GM12878 (cell line): ENCODE data around the gene MAML3. TPM values are rescaled to one million over a fixed set of nuclear protein-coding genes. Genes with fewer than 3 reads are reported as not detected.

Experiments
- ATAC-seq: fragments of 200-7000 bp; cut with Tn5 transposase; 3 replicates; pipeline ENCODE4 v1.9.1; 2020; ENCODE audit warnings: mild to moderate bottlenecking, moderate library complexity
- BruUV-seq: library from RNA; stranded (reverse); fragments of 400-500 nt; replicated peaks from 2 replicates; lab custom pipeline; 2021; lab: Mats Ljungman, UMichigan
- CTCF ChIA-PET: fragments of 300-600 bp; sonication (Branson Sonifier 250); formaldehyde crosslinking; extraction: SDS; loops from one replicate; lab custom pipeline; 2021; ENCODE audit warnings: inconsistent platforms; lab: Yijun Ruan, JAX
- POLR2A ChIA-PET: fragments of 350-600 bp; formaldehyde crosslinking; extraction: SDS; loops from one replicate; lab custom pipeline; 2021; ENCODE audit warnings: inconsistent platforms; lab: Charles Lee
- RAD21 ChIA-PET: fragments of 300-600 bp; sonication (Branson Sonifier 250); formaldehyde crosslinking; loops from one replicate; lab custom pipeline; 2023; ENCODE audit warnings: antibody characterized with exemption; ENCODE audit not compliant: unreplicated experiment; lab: Charles Lee
- SMC1A ChIA-PET: fragments of 300-600 bp; sonication (Branson Sonifier 250); formaldehyde crosslinking; loops from one replicate; lab custom pipeline; 2023; ENCODE audit not compliant: unreplicated experiment, uncharacterized antibody; lab: Charles Lee
- DNase-seq: peaks from one replicate; pipeline ENCODE4 v3.0.0-alpha.2; 2011; ENCODE audit warnings: low read depth, low spot score
- FAIRE-seq: peaks from 3 replicates; lab custom pipeline; 2011; peaks lifted over from hg19 to GRCh38; lab: Jason Lieb, UNC
- H2AFZ ChIP-seq: 2 replicates; pipeline ENCODE4 v1.6.0; 2011; ENCODE audit warnings: low read depth, low read length, control low read depth; ENCODE audit not compliant: control insufficient read depth
- H3K27ac ChIP-seq: 2 replicates; pipeline ENCODE4 v1.5.1; 2011; ENCODE audit warnings: control low read depth; ENCODE audit not compliant: control insufficient read depth, insufficient read depth
- H3K27me3 ChIP-seq, 2 experiments: replicated peaks in 1 of 2; 2 replicates each; pipeline versions ENCODE4 v1.6.0 to v1.6.1; 2011; ENCODE audit warnings: low read length in 1 of 2; ENCODE audit not compliant: control insufficient read depth in 2 of 2, insufficient read depth in 2 of 2
- H3K36me3 ChIP-seq, 2 experiments: 2 replicates each; pipeline ENCODE4 v1.5.1; 2011; ENCODE audit warnings: low read length in 1 of 2; ENCODE audit not compliant: control insufficient read depth in 2 of 2, insufficient read depth in 2 of 2
- H3K4me1 ChIP-seq: 2 replicates; pipeline ENCODE4 v1.6.1; 2011; ENCODE audit warnings: mild to moderate bottlenecking, low read length, moderate library complexity, mixed read lengths; ENCODE audit not compliant: control insufficient read depth, insufficient read depth
- H3K4me2 ChIP-seq: 2 replicates; pipeline ENCODE4 v1.6.0; 2011; ENCODE audit warnings: control low read depth; ENCODE audit not compliant: control insufficient read depth, insufficient read depth
- H3K4me3 ChIP-seq: fragments of 200-600 bp; sonication (generic); 2 replicates; pipeline ENCODE4 v1.5.1; 2016
- H3K79me2 ChIP-seq: 2 replicates; pipeline ENCODE4 v1.6.0; 2011; ENCODE audit warnings: low read length; ENCODE audit not compliant: control insufficient read depth, insufficient read depth
- H3K9ac ChIP-seq: 2 replicates; pipeline ENCODE4 v1.8.0; 2011; ENCODE audit warnings: low read length, control low read depth, mixed read lengths; ENCODE audit not compliant: control insufficient read depth, insufficient read depth
- H3K9me3 ChIP-seq: replicated peaks from 3 replicates; pipeline ENCODE4 v1.5.1; 2011; ENCODE audit warnings: mild to moderate bottlenecking, low read length; ENCODE audit not compliant: control insufficient read depth, insufficient read depth
- H4K20me1 ChIP-seq: 2 replicates; pipeline ENCODE4 v1.6.0; 2011; ENCODE audit not compliant: control insufficient read depth, insufficient read depth
- CREB1 ChIP-seq: IDR thresholded peaks from 2 replicates; pipeline ENCODE4 v1.6.1; 2012; ENCODE audit warnings: low read depth, mild to moderate bottlenecking, inconsistent platforms
- DPF2 ChIP-seq: fragments of 450-650 bp; IDR thresholded peaks from 2 replicates; pipeline ENCODE4 v1.6.1; 2017; ENCODE audit warnings: mild to moderate bottlenecking
- HCFC1 ChIP-seq: fragments of 150-350 bp; IDR thresholded peaks from 2 replicates; pipeline ENCODE4 v1.6.1; 2014; ENCODE audit warnings: low read length
- MEF2A ChIP-seq: IDR thresholded peaks from 2 replicates; pipeline ENCODE4 v1.6.1; 2011; ENCODE audit warnings: low read depth, mild to moderate bottlenecking, low read length, moderate library complexity; ENCODE audit not compliant: insufficient read depth
- NR2F1 ChIP-seq: fragments of 450-650 bp; conservative IDR thresholded peaks from 2 replicates; pipeline ENCODE4 v1.6.1; 2017; ENCODE audit warnings: mild to moderate bottlenecking
- SREBF2 ChIP-seq: IDR thresholded peaks from 2 replicates; pipeline ENCODE4 v1.6.1; 2012; ENCODE audit warnings: mild to moderate bottlenecking, low read length
- WGBS: methylation state at CpG from one replicate; pipeline ENCODE4 v1.1.6; 2016; ENCODE audit warnings: low lambda C conversion rate; ENCODE audit not compliant: insufficient replicate concordance, insufficient coverage; ENCODE audit errors: missing lambda C conversion rate; 5-methylcytosine and 5-hydroxymethylcytosine counted together
- in situ Hi-C: fragments of 300-500 bp; cut with MboI; formaldehyde crosslinking; loops from 9 replicates; pipeline ENCODE4 v1.14.3; 2018; ENCODE audit warnings: mixed read lengths
- intact Hi-C: fragments of 100-400 bp; cut with micrococcal nuclease; formaldehyde crosslinking; loops from one replicate; pipeline ENCODE4 v1.14.2; 2022; ENCODE audit not compliant: unreplicated experiment
- polyA plus RNA-seq, 11 experiments: library from polyadenylated mRNA; depleted of rRNA in 4 of 11; unstranded in 6 of 11; stranded (reverse) in 5 of 11; fragments of >200 nt; fragmentation: Nextera tagmentation in 4 of 11; fragmentation: Illumina TruSeq in 1 of 11; extraction: Ambion mirVana in 4 of 11; extraction: Trizol in 1 of 11; gene quantifications; 1 replicate in 1 of 11; 2 replicates in 10 of 11; pipeline versions ENCODE4 v1.2.1 to v1.2.3, GENCODE V29; 2011 to 2016; ENCODE audit warnings: inconsistent platforms in 2 of 11, missing spikeins in 2 of 11, low read depth in 1 of 11
- total RNA-seq, 4 experiments: library from RNA; depleted of rRNA in 3 of 4; stranded (reverse); fragments of >200 nt in 3 of 4; fragmentation: Illumina TruSeq in 1 of 4; extraction: Trizol in 1 of 4; gene quantifications; 2 replicates each; pipeline versions ENCODE4 v1.2.1 to v1.2.3, GENCODE V29; 2013 to 2021
- TF ChIP-seq, protein P1 (sequence below): fragments of 450-650 bp; IDR thresholded peaks from 2 replicates; pipeline ENCODE4 v1.6.1; 2017; ENCODE audit warnings: mild to moderate bottlenecking
- TF ChIP-seq, protein P2 (sequence below), 3 experiments: IDR thresholded peaks in 2 of 3; conservative IDR thresholded peaks in 1 of 3; 2 replicates each; pipeline ENCODE4 v1.5.1; 2011; ENCODE audit warnings: low read depth in 3 of 3, low read length in 3 of 3, mild to moderate bottlenecking in 3 of 3, control low read depth in 2 of 3, moderate library complexity in 2 of 3, inconsistent platforms in 1 of 3, mixed read lengths in 1 of 3; ENCODE audit not compliant: control insufficient read depth in 2 of 3, insufficient read depth in 1 of 3; ENCODE audit errors: extremely low read depth in 1 of 3

Gene MAML3
- total and polyA plus RNA-seq, 10 of the 15 experiments (the other 5 are each of a cell fraction or from before 2014, with no cell fraction given), result under 0.01 to 0.53 (median 0.06) TPM; not detected in 2

DNA sequence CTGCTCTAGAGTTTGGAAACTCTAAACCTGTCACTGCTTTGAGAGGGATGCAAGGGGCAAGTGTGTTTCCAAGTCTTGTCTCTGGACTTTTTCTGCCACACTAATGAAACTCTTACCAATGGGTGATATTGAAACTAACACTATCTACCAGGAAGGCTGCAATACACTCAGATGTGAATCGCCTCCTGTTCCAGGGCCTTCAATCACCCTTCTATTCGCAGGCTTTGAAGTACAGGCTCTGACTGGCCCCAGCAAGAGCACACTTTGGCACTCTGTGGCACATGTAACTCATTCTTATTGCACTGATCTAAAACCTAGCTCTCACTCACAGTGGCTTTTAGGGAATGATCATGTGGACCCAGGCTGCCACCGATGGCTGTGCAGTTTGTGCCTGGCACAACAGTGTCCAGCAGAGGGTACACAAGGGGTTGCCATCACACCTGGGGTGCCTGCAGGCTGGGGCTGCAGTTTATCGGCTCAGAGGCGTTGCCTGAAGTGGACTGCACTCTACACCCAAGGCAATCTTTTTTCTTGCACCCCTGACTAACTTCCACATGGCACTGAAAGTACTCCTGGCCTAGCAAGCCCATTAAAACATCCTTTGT lies 277.5 kb downstream of the MAML3 start:
- ChIA-PET RAD21 (no interaction called here), SMC1A (no interaction called here), CTCF (no interaction called here), POLR2A (no interaction called here)
- Histone ChIP-seq H3K79me2 (no peaks in the 10 kb centered on the region), H3K4me3 (no peak overlapping the region), H3K9ac (no peak overlapping the region), H3K36me3 (no peaks in the 10 kb centered on the region), H4K20me1 (no peaks in the 10 kb centered on the region), H2AFZ (no peak overlapping the region), H3K27me3 (peaks cover 0 to 2% of the 10 kb centered on the region in 2 experiments; a peak in 2 of 4 replicates), H3K4me1 (no peaks in the 10 kb centered on the region), H3K27ac (no peak overlapping the region), H3K9me3 (no peaks in the 10 kb centered on the region), H3K4me2 (no peak overlapping the region)
- no peak for DNase-seq
- intact Hi-C loops (no loop called here), in situ Hi-C loops (no loop called here)
- BruUV-seq, result no TSS peak
- WGBS, result 27% methylated on average over 5 of the region's 5 CpGs
- no peak; the same call in 2 of the 3 replicates for ATAC-seq
- no peak for TF ChIP-seq SREBF2
- TF ChIP-seq MEF2A, result no peak
- TF ChIP-seq, protein P1, sequence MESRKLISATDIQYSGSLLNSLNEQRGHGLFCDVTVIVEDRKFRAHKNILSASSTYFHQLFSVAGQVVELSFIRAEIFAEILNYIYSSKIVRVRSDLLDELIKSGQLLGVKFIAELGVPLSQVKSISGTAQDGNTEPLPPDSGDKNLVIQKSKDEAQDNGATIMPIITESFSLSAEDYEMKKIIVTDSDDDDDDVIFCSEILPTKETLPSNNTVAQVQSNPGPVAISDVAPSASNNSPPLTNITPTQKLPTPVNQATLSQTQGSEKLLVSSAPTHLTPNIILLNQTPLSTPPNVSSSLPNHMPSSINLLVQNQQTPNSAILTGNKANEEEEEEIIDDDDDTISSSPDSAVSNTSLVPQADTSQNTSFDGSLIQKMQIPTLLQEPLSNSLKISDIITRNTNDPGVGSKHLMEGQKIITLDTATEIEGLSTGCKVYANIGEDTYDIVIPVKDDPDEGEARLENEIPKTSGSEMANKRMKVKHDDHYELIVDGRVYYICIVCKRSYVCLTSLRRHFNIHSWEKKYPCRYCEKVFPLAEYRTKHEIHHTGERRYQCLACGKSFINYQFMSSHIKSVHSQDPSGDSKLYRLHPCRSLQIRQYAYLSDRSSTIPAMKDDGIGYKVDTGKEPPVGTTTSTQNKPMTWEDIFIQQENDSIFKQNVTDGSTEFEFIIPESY, result no peak
- no peak for TF ChIP-seq DPF2
- no peak for TF ChIP-seq HCFC1
- no peak for TF ChIP-seq NR2F1
- TF ChIP-seq, protein P2, sequence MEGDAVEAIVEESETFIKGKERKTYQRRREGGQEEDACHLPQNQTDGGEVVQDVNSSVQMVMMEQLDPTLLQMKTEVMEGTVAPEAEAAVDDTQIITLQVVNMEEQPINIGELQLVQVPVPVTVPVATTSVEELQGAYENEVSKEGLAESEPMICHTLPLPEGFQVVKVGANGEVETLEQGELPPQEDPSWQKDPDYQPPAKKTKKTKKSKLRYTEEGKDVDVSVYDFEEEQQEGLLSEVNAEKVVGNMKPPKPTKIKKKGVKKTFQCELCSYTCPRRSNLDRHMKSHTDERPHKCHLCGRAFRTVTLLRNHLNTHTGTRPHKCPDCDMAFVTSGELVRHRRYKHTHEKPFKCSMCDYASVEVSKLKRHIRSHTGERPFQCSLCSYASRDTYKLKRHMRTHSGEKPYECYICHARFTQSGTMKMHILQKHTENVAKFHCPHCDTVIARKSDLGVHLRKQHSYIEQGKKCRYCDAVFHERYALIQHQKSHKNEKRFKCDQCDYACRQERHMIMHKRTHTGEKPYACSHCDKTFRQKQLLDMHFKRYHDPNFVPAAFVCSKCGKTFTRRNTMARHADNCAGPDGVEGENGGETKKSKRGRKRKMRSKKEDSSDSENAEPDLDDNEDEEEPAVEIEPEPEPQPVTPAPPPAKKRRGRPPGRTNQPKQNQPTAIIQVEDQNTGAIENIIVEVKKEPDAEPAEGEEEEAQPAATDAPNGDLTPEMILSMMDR (IDR thresholded peaks at IDR 0.05 in 2 of 3, conservative IDR thresholded peaks at IDR 0.05 in 1 of 3; ENCODE audit: control insufficient read depth in 2 of 3, extremely low read depth in 1 of 3, insufficient read depth in 1 of 3, low read depth in 3 of 3, low read length in 3 of 3), result no peak
- no peak for TF ChIP-seq CREB1
- FAIRE-seq, result no peak
